SIG-M5 treated with dmso at 0.1 percent for 504 hours (cell line): Measurements from ENCODE around the gene PDE3A.

Source experiments
- DNase-seq: peaks from one replicate; lab custom pipeline; 2025; ENCODE audit not compliant: unreplicated experiment; lab: John Stamatoyannopoulos, UW

PDE3A gene

DNA sequence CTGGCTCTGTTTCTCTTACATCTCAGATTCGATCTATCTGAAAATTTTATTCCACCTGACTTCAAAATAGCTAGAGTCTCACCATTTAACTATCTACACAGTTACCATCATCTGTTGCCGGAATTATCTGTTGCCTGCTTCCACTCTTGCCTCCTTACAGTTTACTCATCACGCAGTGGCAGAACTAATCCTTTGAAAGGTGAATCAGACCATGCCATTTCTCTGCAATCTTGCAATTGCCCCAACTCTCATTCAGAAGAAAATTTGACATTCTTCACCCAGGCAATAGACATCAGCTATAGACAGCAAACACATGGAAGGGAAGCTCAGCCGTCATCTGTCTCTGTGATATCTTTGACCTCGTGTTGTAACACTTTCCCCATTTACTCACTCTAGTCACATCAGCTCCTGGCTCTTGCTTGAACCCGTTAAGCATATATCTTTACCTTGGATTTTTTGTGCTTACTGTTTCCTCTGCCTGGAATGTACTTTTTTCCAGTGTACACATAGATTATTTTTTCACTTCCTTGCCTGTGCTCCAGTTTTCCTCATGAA is 85.5 kb downstream of the PDE3A start:
- DNase-seq: no peak

DNA sequence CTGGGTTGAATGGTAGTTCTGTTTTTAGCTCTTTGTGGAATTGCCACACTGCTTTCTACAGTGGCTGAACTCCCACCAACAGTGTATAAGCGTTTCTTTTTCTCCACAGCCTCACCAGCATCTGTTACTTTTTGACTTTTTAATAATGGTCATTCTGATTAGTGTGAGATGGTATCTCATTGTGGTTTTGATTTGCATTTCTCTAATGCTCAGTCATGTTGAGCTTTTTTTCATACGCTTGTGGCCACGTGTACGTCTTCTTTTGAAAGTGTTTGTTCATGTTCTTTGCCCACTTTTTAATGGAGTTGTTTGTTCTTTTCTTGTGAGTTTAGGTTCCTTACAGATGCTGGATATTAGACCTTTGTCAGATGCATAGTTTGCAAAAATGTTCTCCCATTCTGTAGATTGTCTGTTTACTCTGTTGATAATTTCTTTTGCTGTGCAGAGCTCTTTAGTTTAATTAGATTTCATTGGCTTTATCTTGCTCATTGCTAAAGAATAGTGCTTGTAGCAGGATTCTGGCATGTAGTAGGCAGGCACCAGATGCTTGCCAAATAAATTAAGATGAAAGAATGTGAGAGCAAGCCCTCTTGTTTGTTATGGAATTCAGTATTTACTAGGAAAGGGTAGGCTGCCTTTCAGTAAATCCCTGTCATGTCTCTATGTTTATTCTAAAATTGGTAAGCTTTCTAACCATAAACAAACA is 86.8 kb downstream of the PDE3A start:
- DNase-seq: no peak

- no peak for DNase-seq
Measured at GRCh38 chr12:20457582-20457981, 89.2 kb downstream of the PDE3A start.

DNA sequence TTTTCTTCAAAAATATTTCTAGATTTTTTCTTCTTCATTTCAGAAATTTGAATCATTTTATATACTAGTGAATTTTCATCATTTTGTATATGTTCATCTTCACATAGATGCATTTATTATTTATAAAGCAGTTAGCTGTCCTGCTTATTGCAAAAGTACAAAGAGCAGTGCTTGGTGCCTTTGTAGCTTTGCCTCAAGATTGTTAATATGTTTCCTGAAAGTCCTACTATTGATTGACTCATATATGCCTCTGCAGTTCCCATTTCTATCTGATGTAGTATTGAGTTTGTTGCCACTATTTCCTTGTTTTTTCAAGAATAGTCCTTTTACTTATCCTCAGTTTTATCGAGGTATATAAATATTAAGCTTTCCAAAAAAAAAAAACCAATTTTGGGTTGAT is 89.7 kb downstream of the PDE3A start:
- no peak for DNase-seq

GRCh38 chr12:20459920-20460319 is 91.6 kb downstream of the PDE3A start:
- DNase-seq: no peak

GRCh38 chr12:20460956-20461355 is 92.6 kb downstream of the PDE3A start:
- no peak for DNase-seq

DNA sequence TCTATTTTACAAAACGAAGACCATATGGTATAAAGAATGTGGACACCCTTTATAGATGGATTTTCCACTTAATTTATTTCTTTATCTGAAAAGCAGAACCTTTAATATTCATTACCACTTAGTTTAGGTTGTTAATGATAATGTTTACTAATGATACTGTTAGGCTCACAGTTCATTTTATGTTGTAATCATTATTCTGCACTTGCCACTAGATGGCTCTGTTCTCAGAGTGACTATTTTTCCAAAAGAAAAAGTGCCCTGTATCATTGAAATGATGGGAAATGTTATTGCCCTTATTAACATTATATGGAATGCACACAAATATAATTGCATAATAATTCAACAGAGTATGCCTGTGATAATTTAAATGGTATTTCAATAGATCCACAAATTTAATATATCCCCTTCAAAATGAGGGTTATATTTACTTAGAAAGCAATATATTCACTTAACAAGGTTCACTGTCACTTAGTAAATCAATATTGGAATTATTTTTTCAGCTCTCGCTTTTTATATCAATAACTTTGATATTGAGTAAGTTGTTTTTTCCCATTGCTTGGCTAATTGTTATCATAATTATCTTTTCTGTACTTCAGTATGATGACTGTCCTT is 95.7 kb downstream of the PDE3A start:
- DNase-seq: peak; percentile 20

DNA sequence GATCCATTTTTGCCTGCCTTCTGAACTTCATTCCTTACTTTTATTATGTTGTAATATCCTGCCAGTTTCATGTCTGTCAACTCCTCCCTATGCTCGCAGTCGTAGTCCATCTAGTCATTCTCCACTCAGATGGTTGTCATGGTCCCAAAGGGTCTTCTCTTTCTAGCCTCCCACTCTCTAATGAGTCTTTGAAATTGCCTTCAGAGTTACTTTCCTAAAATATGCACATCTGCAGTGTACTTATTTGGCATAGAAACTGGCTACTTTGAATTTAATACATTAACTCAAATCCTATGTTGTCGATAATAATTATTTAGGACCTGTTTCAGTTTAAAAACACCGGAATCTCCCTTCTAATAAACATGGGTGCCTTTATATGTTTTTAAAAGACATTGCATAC is 101.0 kb downstream of the PDE3A start:
- DNase-seq: no peak

DNA sequence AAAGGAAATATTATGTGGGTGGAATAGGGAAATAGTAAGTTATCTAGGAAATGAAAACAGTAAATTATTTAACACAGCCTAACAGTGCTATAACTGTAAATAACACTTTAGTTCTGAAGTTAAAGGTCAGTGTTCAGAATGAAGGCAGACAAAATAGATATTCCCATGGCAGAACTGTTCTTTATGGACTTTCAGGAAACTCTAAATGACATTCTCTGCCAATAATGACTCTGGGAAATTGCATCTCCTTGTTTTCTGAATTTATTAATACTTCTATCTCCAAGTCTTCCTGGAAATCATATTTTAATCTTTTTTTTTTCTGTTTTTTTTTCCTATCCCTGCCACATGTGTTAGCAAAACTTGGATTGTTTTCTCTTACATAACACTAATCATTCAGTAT is 101.4 kb downstream of the PDE3A start:
- DNase-seq: no peak

DNA sequence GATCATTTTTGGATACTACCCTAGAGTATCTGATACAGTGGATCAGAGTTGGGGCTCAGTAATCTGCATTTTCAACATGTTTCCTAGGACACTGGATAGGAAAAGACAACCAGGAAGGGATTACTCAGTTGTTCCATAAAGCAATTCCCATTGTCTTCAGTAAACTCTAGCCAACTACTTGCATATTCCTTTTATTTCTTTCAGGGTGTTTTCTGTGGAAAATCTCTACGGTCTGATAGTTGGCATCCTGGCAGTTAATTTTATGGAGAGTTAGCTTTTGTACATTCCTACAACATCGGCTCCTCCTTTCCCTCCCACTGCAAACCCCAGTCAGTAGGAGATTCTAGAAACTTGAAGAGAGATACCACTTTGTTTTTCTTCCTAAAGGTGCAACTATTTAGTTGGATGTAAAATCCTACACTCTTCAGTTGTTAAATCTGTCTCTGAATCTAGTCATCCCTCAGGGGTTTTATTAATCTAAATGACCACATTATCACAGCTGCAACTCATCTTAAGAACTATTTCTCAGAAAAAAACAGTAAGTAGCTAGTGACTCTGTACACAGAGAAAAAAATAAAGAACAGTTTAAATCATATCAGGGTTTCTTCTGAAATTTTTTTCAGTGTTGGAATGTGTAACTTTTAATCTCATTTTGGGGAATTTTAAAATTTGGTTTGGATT is 103.9 kb downstream of the PDE3A start:
- DNase-seq: no peak

GRCh38 chr12:20473133-20473532 is 104.8 kb downstream of the PDE3A start:
- no peak for DNase-seq

- no peak for DNase-seq
Measured at GRCh38 chr12:20474016-20474415, 105.7 kb downstream of the PDE3A start.

DNA sequence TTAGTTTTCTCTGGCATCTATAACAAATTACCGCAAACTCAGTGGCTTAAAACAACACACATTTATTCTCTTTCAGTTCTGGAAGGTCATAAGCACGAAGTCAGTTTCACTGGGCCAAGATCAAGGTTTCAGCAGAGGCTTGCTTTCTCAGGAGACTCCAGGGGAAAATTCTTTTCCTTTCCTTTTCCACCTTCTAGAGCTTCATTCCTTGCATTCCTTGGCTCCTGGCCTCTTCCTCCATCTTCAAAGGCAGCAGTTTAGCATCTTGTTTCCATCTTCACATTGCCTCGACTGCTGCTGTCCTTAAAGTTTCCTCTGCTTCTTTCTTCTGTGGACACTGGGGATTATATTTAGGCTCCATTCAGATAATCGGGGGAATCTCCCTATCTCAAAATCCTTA is 106.1 kb downstream of the PDE3A start:
- no peak for DNase-seq

- no peak for DNase-seq
Measured at GRCh38 chr12:20475542-20475941, 107.2 kb downstream of the PDE3A start.

- DNase-seq: no peak
Measured at GRCh38 chr12:20476551-20476950, 108.2 kb downstream of the PDE3A start.

DNA sequence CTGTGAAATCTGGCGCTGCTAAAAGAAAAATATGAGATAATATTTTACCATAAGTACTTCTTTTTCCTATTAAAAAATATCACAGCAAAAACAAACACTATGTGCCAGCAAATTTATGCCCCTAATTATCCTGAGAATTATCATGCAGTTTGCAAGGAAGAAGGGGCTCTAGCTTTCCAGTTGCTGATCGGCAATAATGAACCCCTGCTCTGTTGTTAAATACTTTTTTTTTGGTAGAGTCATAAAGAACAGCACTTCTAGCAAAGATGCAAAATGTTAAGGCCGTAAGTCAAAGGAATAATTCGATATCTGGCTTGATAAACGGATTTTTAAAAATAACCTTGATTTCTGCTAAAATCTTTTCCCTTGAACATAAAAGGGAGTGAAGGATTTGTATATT is 108.9 kb downstream of the PDE3A start:
- DNase-seq: no peak

DNA sequence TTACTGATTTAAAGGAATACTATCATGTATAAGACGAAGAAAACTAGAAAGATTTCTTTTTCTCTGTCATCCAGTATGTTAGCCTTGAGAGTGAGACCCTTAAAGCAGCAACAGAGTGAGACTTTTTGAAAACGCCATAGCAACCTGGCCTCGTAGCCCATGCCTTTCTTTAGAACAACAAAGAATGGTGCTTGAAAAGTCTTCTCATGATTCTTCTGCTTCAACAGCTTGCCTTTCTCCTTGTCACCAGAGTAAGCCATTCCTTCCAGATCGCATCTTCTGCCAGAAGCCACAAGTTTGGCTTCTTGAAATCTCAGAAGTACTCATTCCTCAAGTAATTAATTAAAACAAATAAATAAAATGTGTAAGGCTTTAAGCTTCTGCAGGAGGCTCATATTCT is 109.3 kb downstream of the PDE3A start:
- DNase-seq: no peak

- no peak for DNase-seq
Measured at GRCh38 chr12:20482491-20483054, 114.2 kb downstream of the PDE3A start.

- no peak for DNase-seq
Measured at GRCh38 chr12:20483776-20484175, 115.4 kb downstream of the PDE3A start.

- DNase-seq: no peak
Measured at GRCh38 chr12:20486233-20486632, 117.9 kb downstream of the PDE3A start.

DNA sequence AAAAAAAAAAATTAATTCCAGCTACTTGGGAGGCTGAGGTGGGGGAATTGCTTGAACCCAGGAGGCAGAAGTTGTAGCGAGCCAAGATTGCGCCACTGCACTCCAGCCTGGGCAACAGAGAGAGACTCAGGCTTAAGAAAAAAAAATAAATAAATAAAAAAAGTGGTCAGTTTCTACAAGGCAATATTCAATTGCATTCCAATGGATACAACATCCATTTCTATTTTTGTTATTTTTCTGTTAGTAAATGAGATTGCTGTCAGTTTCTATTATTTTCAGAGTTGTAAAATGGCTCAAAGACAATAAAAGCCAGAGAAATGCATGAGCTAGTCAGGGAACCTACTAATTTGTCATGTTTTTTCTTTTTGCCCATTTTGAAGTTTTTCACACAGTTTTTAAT is 119.2 kb downstream of the PDE3A start:
- no peak for DNase-seq

DNA sequence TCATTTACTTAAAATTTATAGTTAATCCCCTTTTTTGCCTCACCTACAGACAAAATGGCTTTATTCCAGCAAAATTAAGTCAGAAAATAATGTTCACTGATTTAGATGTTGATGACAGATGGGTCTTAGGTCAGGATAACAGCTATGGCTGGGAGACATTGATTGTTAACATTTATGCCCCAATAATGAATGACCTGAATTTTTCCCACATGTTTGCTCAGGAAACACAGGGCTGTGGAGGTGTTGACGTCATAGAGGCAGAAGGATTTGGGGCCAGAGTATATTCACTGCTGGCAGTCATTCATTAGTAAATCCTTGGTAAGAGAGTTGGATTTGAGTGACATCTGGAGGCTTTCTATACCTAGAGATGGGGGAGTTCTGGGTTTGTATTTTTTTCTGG is 121.3 kb downstream of the PDE3A start:
- no peak for DNase-seq
